Activated CD8-positive, alpha-beta memory T cell treated with anti-CD3 and anti-CD28 coated beads, Interleukin-2, amount 50 U/mL, for 48 hours (primary cell): ENCODE measurements around the gene CRYGN.

Experiments used
- DNase-seq: peaks from one replicate; pipeline ENCODE4 v3.0.0-alpha.2; 2020

The CRYGN gene

GRCh38 chr7:151425670-151426440 is 14.1 kb downstream of the CRYGN start:
- no peak for DNase-seq

GRCh38 chr7:151424799-151425198 is 15.1 kb downstream of the CRYGN start:
- DNase-seq = no peak

- DNase-seq = no peak
Measured at GRCh38 chr7:151423936-151424335, 16.0 kb downstream of the CRYGN start.

- DNase-seq = no peak
Measured at GRCh38 chr7:151423226-151423625, 16.7 kb downstream of the CRYGN start.

GRCh38 chr7:151422212-151422611 is 17.7 kb downstream of the CRYGN start:
- no peak for DNase-seq

- DNase-seq = no peak
Measured at GRCh38 chr7:151420144-151420543, 19.8 kb downstream of the CRYGN start.

- DNase-seq = no peak
Measured at GRCh38 chr7:151416941-151417315, 23.0 kb downstream of the CRYGN start.

- DNase-seq = no peak
Measured at GRCh38 chr7:151416112-151416940, 23.6 kb downstream of the CRYGN start.

- DNase-seq = no peak
Measured at GRCh38 chr7:151415375-151416105, 24.4 kb downstream of the CRYGN start.

GRCh38 chr7:151413241-151413640 is 26.7 kb downstream of the CRYGN start:
- no peak for DNase-seq

- no peak for DNase-seq
Measured at GRCh38 chr7:151412318-151412717, 27.6 kb downstream of the CRYGN start.

GRCh38 chr7:151411551-151411950 is 28.4 kb downstream of the CRYGN start:
- no peak for DNase-seq

GRCh38 chr7:151410405-151411390 is 29.2 kb downstream of the CRYGN start:
- DNase-seq = no peak

- no peak for DNase-seq
Measured at GRCh38 chr7:151409667-151410404, 30.1 kb downstream of the CRYGN start, which contains the start of gene WDR86. Gene WDR86, minus strand, starts transcription at chr7:151410038. Its CDS starts 449 bp downstream, at chr7:151409589.

GRCh38 chr7:151408839-151409666 is 30.9 kb downstream of the CRYGN start:
- no peak for DNase-seq

- no peak for DNase-seq
Measured at GRCh38 chr7:151408498-151408838, 31.5 kb downstream of the CRYGN start.

- no peak for DNase-seq
Measured at GRCh38 chr7:151406886-151407583, 32.9 kb downstream of the CRYGN start.

GRCh38 chr7:151406051-151406875 is 33.7 kb downstream of the CRYGN start:
- DNase-seq = no peak

GRCh38 chr7:151405588-151405987 is 34.4 kb downstream of the CRYGN start:
- DNase-seq = no peak
